Measurements from ENCODE around the gene PPY.
"Not testable (repeated sequence)": the region's sequence is repeated elsewhere in the genome, so short reads cannot be mapped to it uniquely, and the experiment has no call there.

The PPY gene

GRCh38 chr17:43901861-43902589 is 40.3 kb downstream of the PPY start:
- no peak for DNase-seq

GRCh38 chr17:43900858-43901754 is 41.2 kb downstream of the PPY start:
- no peak for DNase-seq

GRCh38 chr17:43900183-43900857 is 42.0 kb downstream of the PPY start:
- peak; percentile 84 for DNase-seq

- no peak for DNase-seq
Measured at GRCh38 chr17:43898446-43898845, 43.8 kb downstream of the PPY start.

GRCh38 chr17:43897831-43898230 is 44.4 kb downstream of the PPY start:
- no peak for DNase-seq

GRCh38 chr17:43894494-43894893 is 47.8 kb downstream of the PPY start:
- DNase-seq: not testable (repeated sequence)

GRCh38 chr17:43892647-43892952 is 49.7 kb downstream of the PPY start:
- no peak for DNase-seq

- DNase-seq: no peak
Measured at GRCh38 chr17:43891851-43892646, 50.2 kb downstream of the PPY start.
